GM19438 (cell line): Measurements from ENCODE around the gene PIAS3.
"Not testable (repeated sequence)": the region's sequence is repeated elsewhere in the genome, so short reads cannot be mapped to it uniquely, and the experiment has no call there.

Experiments
- ATAC-seq: cut with Tn5 transposase; IDR thresholded peaks from one replicate; pipeline ENCODE4 v1.9.1; 2021; ENCODE audit warnings: low read depth; ENCODE audit not compliant: unreplicated experiment

Gene PIAS3

DNA sequence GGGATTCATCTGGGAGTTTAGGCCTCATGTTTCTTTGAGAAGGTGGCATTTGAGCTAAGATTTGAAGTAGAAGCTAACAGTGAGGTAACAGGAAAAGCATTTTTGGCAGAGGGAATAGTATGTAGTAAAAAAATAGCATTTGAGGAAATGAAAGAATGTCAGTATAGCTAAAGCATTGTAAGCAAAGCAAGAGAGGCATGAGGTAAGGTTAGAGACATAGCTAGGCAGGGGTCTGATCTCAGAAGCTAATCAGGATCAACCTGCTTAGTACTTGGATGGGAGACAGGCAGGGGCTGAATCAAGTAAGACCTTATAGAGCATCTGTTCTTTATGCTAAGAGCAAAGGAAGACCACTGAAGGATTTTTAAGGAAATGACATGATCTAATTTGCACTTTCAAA is 30.9 kb downstream of the PIAS3 start:
- ATAC-seq: no peak

GRCh38 chr1:145826030-145826429 is 32.9 kb downstream of the PIAS3 start:
- ATAC-seq: no peak

- ATAC-seq: no peak
Observed at GRCh38 chr1:145824499-145824842, 34.4 kb downstream of the PIAS3 start.

DNA sequence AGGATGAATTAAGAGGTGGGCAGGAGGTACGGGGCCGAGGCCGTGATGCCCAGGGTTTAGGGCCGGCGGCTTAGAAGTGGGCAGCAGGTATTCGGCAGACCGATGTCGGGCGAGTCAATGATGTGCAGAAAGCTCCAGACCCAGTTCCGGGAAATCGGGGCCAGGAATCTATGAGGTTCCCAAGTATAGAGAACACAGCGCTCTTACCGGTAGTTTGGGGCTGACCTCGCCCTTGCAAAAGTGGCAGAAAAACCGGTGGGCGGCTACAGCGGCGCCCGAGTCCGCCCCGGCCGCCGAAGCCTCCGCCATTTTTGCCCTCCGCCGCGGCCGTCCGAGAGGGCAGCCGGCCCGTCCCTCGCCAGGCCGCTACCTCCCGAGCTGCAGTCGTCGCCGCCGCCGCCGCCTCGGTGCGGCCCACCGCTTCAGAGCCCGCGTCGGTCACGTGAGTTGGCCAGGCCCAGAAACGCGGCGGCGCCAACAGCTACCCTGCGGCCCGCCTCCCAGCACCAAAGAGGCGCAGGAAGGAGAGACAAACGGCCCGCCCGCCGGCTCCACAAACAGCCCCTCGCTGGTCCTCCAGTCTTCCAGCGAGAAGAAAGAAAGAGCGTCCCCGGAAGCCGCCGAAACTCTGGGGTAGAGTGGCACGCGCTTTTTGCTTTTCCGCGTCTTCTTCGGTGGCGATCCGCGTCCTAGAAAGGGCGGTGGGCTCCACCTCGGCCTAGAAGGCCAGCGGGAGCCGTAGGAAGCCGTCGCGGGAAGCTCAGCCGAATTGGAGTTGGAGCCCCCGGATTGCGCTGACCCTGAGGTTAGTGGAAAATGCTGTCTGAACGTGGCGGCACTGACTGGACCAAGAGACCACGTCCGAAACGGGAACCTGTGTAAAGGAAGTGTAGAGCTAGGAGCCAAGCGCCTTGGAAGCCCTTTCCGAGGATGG is 35.0 kb downstream of the PIAS3 start, which contains the start of the genes POLR3C and RNF115:
Gene POLR3C, plus strand, starts transcription at position 636 of the 934 bp plus-strand sequence. CDS start 1,577 bp downstream, outside the sequence.
Gene RNF115, minus strand, starts transcription at position 531 of the 934 bp plus-strand sequence. Its CDS starts 222 bp downstream, at position 309.
- ATAC-seq: peak; percentile 86

DNA sequence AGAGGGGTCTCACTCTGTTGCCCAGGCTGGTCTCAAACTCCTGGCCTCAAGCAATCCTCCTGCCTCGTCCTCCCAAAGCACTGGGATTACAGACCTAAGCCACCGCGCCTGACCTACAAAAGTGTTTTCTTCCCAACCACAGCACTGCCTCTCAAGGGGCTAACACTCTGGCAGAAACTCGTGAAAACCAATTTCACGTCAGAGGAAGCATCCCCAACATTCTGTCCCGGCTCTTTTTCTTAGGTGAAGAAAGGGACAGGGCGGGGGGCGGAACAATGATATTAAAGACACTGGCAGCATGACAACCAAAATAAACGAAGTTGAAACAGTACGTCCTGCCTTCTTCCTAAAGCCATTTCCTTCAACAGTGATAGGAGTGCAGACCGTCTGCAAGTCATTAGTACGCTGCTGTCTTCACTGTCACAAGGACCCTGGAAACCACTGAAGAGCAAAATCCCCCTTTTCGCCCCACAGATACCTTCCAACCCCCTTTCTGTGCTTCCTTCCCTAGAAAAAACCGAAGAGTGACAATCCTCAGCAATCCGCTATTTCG is 36.0 kb downstream of the PIAS3 start:
- not testable (repeated sequence) for ATAC-seq

DNA sequence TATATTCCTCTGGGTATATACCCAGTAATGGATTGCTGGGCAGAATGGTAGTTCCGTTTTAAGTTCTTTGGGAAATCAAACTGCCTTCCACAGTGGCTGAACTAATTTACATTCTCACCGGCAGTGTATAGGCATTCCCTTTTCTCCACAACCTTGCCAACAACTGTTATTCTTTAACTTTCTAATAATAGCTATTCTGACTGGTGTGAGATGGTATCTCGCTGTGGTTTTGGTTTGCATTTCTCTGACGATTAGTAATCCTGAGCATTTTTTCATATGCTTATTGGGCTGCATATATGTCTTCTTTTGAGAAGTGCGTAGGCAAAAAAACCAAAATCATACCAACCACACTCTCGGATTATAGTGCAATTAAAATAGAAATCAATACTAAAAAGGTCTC is 40.8 kb downstream of the PIAS3 start:
- not testable (repeated sequence) for ATAC-seq

GRCh38 chr1:145812977-145813810 is 45.7 kb downstream of the PIAS3 start:
- ATAC-seq: not testable (repeated sequence)

GRCh38 chr1:145806844-145807243 is 52.0 kb downstream of the PIAS3 start:
- ATAC-seq: no peak

GRCh38 chr1:145806408-145806807 is 52.5 kb downstream of the PIAS3 start:
- ATAC-seq: no peak

GRCh38 chr1:145805057-145805456 is 53.8 kb downstream of the PIAS3 start:
- ATAC-seq: no peak

DNA sequence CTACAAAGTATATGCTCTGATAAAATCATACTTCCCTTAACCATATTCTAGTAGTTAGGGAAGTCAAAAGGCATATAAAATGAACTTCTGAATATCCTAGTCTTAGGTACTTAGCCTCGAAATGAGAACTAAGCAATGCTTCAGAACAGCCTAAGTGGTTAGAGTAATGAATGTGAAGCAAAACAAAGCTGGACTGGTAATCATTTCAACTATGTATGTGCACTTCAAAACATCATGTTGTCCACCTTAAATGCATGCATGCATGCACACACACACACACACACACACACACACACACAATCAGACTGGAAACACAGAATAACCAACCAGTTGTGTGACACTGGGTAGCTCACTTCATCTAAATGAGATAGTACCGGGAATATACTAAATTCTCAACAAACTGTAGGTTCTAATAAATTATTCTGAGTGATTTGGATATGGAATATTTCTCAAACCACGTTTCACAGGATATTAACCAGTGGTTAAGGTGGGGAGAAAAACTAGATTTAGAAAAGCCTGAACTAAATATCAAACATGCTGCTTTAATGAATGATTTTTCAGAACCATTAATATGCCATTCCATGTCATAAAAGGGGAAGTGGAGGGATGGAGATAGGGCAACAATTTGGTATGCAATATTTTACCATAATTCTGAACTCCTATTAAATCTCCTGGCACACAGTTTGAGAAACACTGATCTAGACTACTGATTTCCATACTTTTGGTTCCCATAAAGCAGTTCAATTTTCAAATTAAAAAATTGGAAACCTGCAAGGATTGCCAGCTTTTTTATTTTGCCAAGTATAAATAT is 54.4 kb downstream of the PIAS3 start:
- ATAC-seq: no peak

- ATAC-seq: no peak
Observed at GRCh38 chr1:145799806-145800205, 59.1 kb downstream of the PIAS3 start.
